Raji (cell line): ENCODE data around the gene BCL6.
A peak's percentile ranks its signal among the peaks of the same experiment; 100 is the strongest.

Source experiments
- POLR2A ChIP-seq: IDR thresholded peaks from 2 replicates; pipeline ENCODE4 v1.6.1; 2011; ENCODE audit warnings: low read depth, low read length, control low read depth; ENCODE audit not compliant: insufficient read depth

BCL6 gene

GRCh38 chr3:187770224-187770623 is 25.0 kb upstream of the BCL6 start:
- TF ChIP-seq POLR2A = no peak

GRCh38 chr3:187769771-187770170 is 24.5 kb upstream of the BCL6 start:
- TF ChIP-seq POLR2A = no peak

- no peak for TF ChIP-seq POLR2A
Observed at GRCh38 chr3:187767266-187768012, 22.2 kb upstream of the BCL6 start.

- no peak for TF ChIP-seq POLR2A
Observed at GRCh38 chr3:187765342-187765741, 20.1 kb upstream of the BCL6 start.

GRCh38 chr3:187763850-187764648 is 18.8 kb upstream of the BCL6 start:
- TF ChIP-seq POLR2A = no peak

- no peak for TF ChIP-seq POLR2A
Observed at GRCh38 chr3:187762792-187763191, 17.5 kb upstream of the BCL6 start.

GRCh38 chr3:187759601-187760000 is 14.3 kb upstream of the BCL6 start:
- no peak for TF ChIP-seq POLR2A

- no peak for TF ChIP-seq POLR2A
Observed at GRCh38 chr3:187758318-187758955, 13.2 kb upstream of the BCL6 start.

- no peak for TF ChIP-seq POLR2A
Observed at GRCh38 chr3:187753516-187753915, 8.2 kb upstream of the BCL6 start.

GRCh38 chr3:187750513-187751123 is 5.3 kb upstream of the BCL6 start:
- TF ChIP-seq POLR2A = no peak

GRCh38 chr3:187750006-187750512 is 4.8 kb upstream of the BCL6 start:
- TF ChIP-seq POLR2A = 0 out of 2 replicates have a peak, but pooled peaks have one; percentile 27

GRCh38 chr3:187748050-187748481 is 2.8 kb upstream of the BCL6 start:
- TF ChIP-seq POLR2A = peak; percentile 23; the same call in 1 of the 2 replicates

- TF ChIP-seq POLR2A = no peak
Observed at GRCh38 chr3:187747506-187747905, 2.2 kb upstream of the BCL6 start.

GRCh38 chr3:187746442-187747281 is 1.4 kb upstream of the BCL6 start:
- TF ChIP-seq POLR2A = peak; percentile 35; the same call in 1 of the 2 replicates
